IMR-90 (cell line): ENCODE results near the gene MCRIP2. TPM values are rescaled to one million over a fixed set of nuclear protein-coding genes. Genes with fewer than 3 reads are reported as not detected.

Experiments used
- ATAC-seq: fragments of 200-7000 bp; cut with Tn5 transposase; 2 replicates; pipeline ENCODE4 v1.9.1; 2020; ENCODE audit warnings: low read depth, mild to moderate bottlenecking, moderate library complexity
- BruUV-seq: library from RNA; stranded (reverse); fragments of 400-500 nt; replicated peaks from 2 replicates; lab custom pipeline; 2021; lab: Mats Ljungman, UMichigan
- CTCF ChIA-PET: fragments of 300-600 bp; formaldehyde crosslinking; extraction: SDS; loops from one replicate; lab custom pipeline; 2021; ENCODE audit warnings: antibody characterized with exemption; lab: Yijun Ruan, JAX
- POLR2A ChIA-PET: fragments of 300-600 bp; sonication (Branson Sonifier 250); formaldehyde crosslinking; loops from one replicate; lab custom pipeline; 2022; ENCODE audit warnings: antibody characterized with exemption; ENCODE audit not compliant: unreplicated experiment; lab: Charles Lee
- DNase-seq: peaks from one replicate; pipeline ENCODE4 v3.0.0; 2013
- H2AFZ ChIP-seq: replicated peaks from 2 replicates; pipeline ENCODE3; 2013; ENCODE audit warnings: low read length, mild to moderate bottlenecking; ENCODE audit not compliant: poor library complexity
- H2AK5ac ChIP-seq: 2 replicates; pipeline ENCODE4 v1.6.1; 2013; ENCODE audit warnings: low read depth, low read length, inconsistent platforms
- H2AK9ac ChIP-seq: replicated peaks from 2 replicates; pipeline ENCODE3; 2013; ENCODE audit warnings: mild to moderate bottlenecking, low read depth, low read length, moderate library complexity; ENCODE audit not compliant: poor library complexity
- H2BK120ac ChIP-seq: 2 replicates; pipeline ENCODE4 v1.6.1; 2013; ENCODE audit warnings: low read depth, low read length, inconsistent platforms
- H2BK15ac ChIP-seq: 3 replicates; pipeline ENCODE4 v1.6.1; 2013; ENCODE audit warnings: low read depth, low read length, inconsistent platforms
- H2BK20ac ChIP-seq: 2 replicates; pipeline ENCODE4 v1.6.1; 2013; ENCODE audit warnings: low read depth, mild to moderate bottlenecking, inconsistent platforms, low read length, moderate library complexity
- H2BK5ac ChIP-seq: 2 replicates; pipeline ENCODE4 v1.6.1; 2013; ENCODE audit warnings: mild to moderate bottlenecking, low read depth, low read length, inconsistent platforms; ENCODE audit not compliant: poor library complexity, severe bottlenecking
- H3K14ac ChIP-seq: replicated peaks from 2 replicates; pipeline ENCODE4 v1.6.1; 2013; ENCODE audit warnings: low read depth, low read length, inconsistent platforms
- H3K18ac ChIP-seq: 2 replicates; pipeline ENCODE4 v1.6.1; 2013; ENCODE audit warnings: low read depth, low read length, control low read depth
- H3K23ac ChIP-seq: 2 replicates; pipeline ENCODE4 v1.6.1; 2013; ENCODE audit warnings: low read depth, low read length, inconsistent platforms
- H3K27ac ChIP-seq: 2 replicates; pipeline ENCODE4 v1.5.1; 2013; ENCODE audit warnings: mild to moderate bottlenecking, control low read depth, low read length; ENCODE audit not compliant: insufficient read depth
- H3K27me3 ChIP-seq: 2 replicates; pipeline ENCODE4 v1.6.1; 2013; ENCODE audit warnings: low read length; ENCODE audit not compliant: control insufficient read depth, insufficient read depth
- H3K36me3 ChIP-seq: 2 replicates; pipeline ENCODE4 v1.6.1; 2013; ENCODE audit warnings: low read length, mixed read lengths; ENCODE audit not compliant: control insufficient read depth, insufficient read depth
- H3K4ac ChIP-seq: 2 replicates; pipeline ENCODE4 v1.6.1; 2013; ENCODE audit warnings: low read depth, low read length, inconsistent platforms
- H3K4me1 ChIP-seq: 2 replicates; pipeline ENCODE4 v1.6.1; 2013; ENCODE audit warnings: low read length, mixed read lengths; ENCODE audit not compliant: control insufficient read depth, insufficient read depth
- H3K4me2 ChIP-seq: 2 replicates; pipeline ENCODE4 v1.6.1; 2013; ENCODE audit warnings: low read depth, mild to moderate bottlenecking, control low read depth, low read length, moderate library complexity
- H3K4me3 ChIP-seq: 2 replicates; pipeline ENCODE4 v1.5.1; 2013; ENCODE audit warnings: low read depth, mild to moderate bottlenecking, control low read depth, low read length, moderate library complexity; ENCODE audit not compliant: insufficient read depth
- H3K56ac ChIP-seq: 2 replicates; pipeline ENCODE4 v1.6.1; 2013; ENCODE audit warnings: low read length, inconsistent platforms; ENCODE audit not compliant: insufficient read depth; ENCODE audit errors: extremely low read depth
- H3K79me1 ChIP-seq, 2 experiments: 2 replicates each; pipeline ENCODE4 v1.6.1; 2013; ENCODE audit warnings: low read length in 2 of 2, inconsistent platforms in 1 of 2, low read depth in 1 of 2
- H3K9ac ChIP-seq: 2 replicates; pipeline ENCODE4 v1.6.1; 2013; ENCODE audit warnings: low read depth, low read length, control low read depth
- H3K9me1 ChIP-seq: 2 replicates; pipeline ENCODE4 v1.6.1; 2013; ENCODE audit warnings: low read length, inconsistent platforms; ENCODE audit not compliant: insufficient read depth
- H3K9me3 ChIP-seq: 2 replicates; pipeline ENCODE4 v1.6.1; 2013; ENCODE audit warnings: low read length; ENCODE audit not compliant: control insufficient read depth, insufficient read depth
- H4K20me1 ChIP-seq: 2 replicates; pipeline ENCODE4 v1.6.1; 2013; ENCODE audit warnings: low read length, inconsistent platforms; ENCODE audit not compliant: insufficient read depth
- H4K5ac ChIP-seq: 2 replicates; pipeline ENCODE4 v1.6.1; 2013; ENCODE audit warnings: mild to moderate bottlenecking, low read depth, low read length, control low read depth
- H4K8ac ChIP-seq, 2 experiments: 2 replicates each; pipeline ENCODE4 v1.6.1; 2013; ENCODE audit warnings: low read depth in 2 of 2, low read length in 2 of 2, control low read depth in 1 of 2, inconsistent platforms in 1 of 2
- H4K91ac ChIP-seq: 2 replicates; pipeline ENCODE4 v1.6.1; 2013; ENCODE audit warnings: low read depth, low read length, inconsistent platforms; ENCODE audit not compliant: insufficient read depth
- BHLHE40 ChIP-seq: fragments of 150-350 bp; IDR thresholded peaks from 2 replicates; pipeline ENCODE4 v1.6.1; 2016; ENCODE audit warnings: mild to moderate bottlenecking, low read depth, low read length
- CEBPB ChIP-seq: IDR thresholded peaks from 2 replicates; pipeline ENCODE4 v1.6.1; 2012; ENCODE audit warnings: low read depth, low read length, improper control_type of control experiment
- MAZ ChIP-seq: IDR thresholded peaks from 2 replicates; pipeline ENCODE4 v1.6.1; 2012; ENCODE audit warnings: low read depth, mild to moderate bottlenecking, low read length, improper control_type of control experiment, moderate library complexity, borderline replicate concordance
- RCOR1 ChIP-seq: IDR thresholded peaks from 2 replicates; pipeline ENCODE4 v1.6.1; 2012; ENCODE audit warnings: mild to moderate bottlenecking, low read length, improper control_type of control experiment; ENCODE audit not compliant: insufficient replicate concordance
- SMC3 ChIP-seq: fragments of 150-350 bp; IDR thresholded peaks from 2 replicates; pipeline ENCODE4 v1.6.1; 2016; ENCODE audit warnings: low read depth, mild to moderate bottlenecking, antibody characterized with exemption, low read length, moderate library complexity
- WGBS, 2 experiments: methylation state at CpG; one replicate each; pipeline versions ENCODE4 v1.1.5 to v1.1.7; 2013; ENCODE audit warnings: missing lambda C conversion rate in 2 of 2; ENCODE audit not compliant: insufficient read length in 1 of 2; ENCODE audit errors: extremely low coverage in 2 of 2; 5-methylcytosine and 5-hydroxymethylcytosine counted together
- dilution Hi-C: fragments of 300-500 bp; cut with HindIII; formaldehyde crosslinking; loops from one replicate; pipeline ENCODE4 v1.14.3; 2018; ENCODE audit warnings: low sequenced_read_pairs; ENCODE audit not compliant: unreplicated experiment
- in situ Hi-C: fragments of 300-500 bp; cut with MboI; formaldehyde crosslinking; loops from 3 replicates; pipeline ENCODE4 v1.14.3; 2019; ENCODE audit warnings: low sequenced_read_pairs, inconsistent platforms, mixed read lengths
- intact Hi-C: fragments of 100-400 bp; cut with micrococcal nuclease; formaldehyde crosslinking; loops from 2 replicates; pipeline ENCODE4 v1.10.0; 2022
- polyA plus RNA-seq, 3 experiments: library from polyadenylated mRNA; depleted of rRNA; stranded (reverse); fragments of >200 nt; gene quantifications; 2 replicates each; pipeline ENCODE4 v1.2.3, GENCODE V29; 2012; ENCODE audit warnings: low replicate concordance in 1 of 3
- total RNA-seq: library from RNA; depleted of rRNA; stranded (reverse); fragments of >200 nt; gene quantifications from 2 replicates; pipeline ENCODE4 v1.2.3, GENCODE V29; 2012
- TF ChIP-seq, protein P1 (sequence below): fragments of 150-350 bp; IDR thresholded peaks from 2 replicates; pipeline ENCODE4 v1.6.1; 2016; ENCODE audit warnings: low read depth, mild to moderate bottlenecking, low read length, moderate library complexity, borderline replicate concordance
- TF ChIP-seq, protein P2 (sequence below): fragments of 150-350 bp; IDR thresholded peaks from 2 replicates; pipeline ENCODE4 v1.6.1; 2017; ENCODE audit warnings: mild to moderate bottlenecking, antibody characterized with exemption, low read length, low read depth

MCRIP2 gene
- total and polyA plus RNA-seq, 2 of the 4 experiments (the other 2 are of a cell fraction), result 6.3 to 19.6 TPM

DNA sequence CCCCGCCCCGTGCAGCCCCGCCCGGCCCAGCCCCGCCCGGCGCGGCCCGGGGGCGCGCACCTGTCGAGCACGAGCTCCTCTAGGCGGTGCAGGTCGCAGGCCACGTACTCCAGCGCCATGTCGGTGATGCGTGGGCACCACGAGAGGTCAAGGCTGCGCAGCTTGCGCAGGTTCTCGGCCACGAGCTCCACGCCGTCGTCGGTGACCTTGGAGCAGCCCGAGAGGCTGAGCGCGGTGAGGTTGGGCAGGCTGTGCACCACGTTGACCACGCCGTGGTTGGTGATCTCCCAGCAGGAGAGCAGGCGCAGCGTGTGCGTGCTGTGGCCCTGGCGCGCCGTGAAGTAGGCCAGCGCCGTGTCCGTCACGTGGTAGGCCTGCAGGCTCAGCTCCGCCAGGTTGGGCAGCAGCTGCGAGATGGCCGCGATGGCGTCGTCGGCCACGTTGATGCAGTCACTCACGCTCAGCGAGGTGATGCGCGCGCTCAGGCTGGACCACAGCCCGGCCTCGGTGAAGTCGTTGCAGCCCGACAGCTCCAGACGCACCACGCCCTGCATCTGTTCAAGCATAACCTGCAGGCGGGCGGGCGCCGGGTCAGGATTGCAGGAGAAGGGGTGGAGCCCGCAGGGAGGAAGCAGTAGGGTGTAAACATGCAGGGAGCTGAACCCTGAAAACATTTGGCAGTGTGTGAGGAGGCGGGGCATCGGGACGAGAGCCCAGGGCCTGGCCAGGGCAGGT lies 53.9 kb downstream of the MCRIP2 start:
- Histone ChIP-seq H2BK120ac (no peak overlapping the region), H3K9me1 (peaks cover 4% of the 10 kb centered on the region; the same call in 1 of the 2 replicates), H3K9me3 (no peaks in the 10 kb centered on the region; the same call in 1 of the 2 replicates), H2AK9ac (no peak overlapping the region), H3K36me3 (no peaks in the 10 kb centered on the region), H4K20me1 (peaks cover 4% of the 10 kb centered on the region), H3K4me3 (no peak overlapping the region), H3K56ac (no peak overlapping the region), H3K9ac (no peak overlapping the region), H2BK20ac (no peak overlapping the region), H2AFZ (peak overlapping the region; percentile 78), H3K14ac (no peak overlapping the region), H4K8ac (no peak overlapping the region), H3K4ac (no peak overlapping the region), H3K79me1 (no peaks in the 10 kb centered on the region), H4K5ac (no peak overlapping the region), H2AK5ac (no peak overlapping the region), H3K4me1 (peaks cover 3% of the 10 kb centered on the region; the same call in 1 of the 2 replicates), H3K23ac (no peak overlapping the region), H4K91ac (no peak overlapping the region), H3K27ac (no peak overlapping the region), H2BK5ac (no peak overlapping the region), H3K27me3 (peaks cover 62% of the 10 kb centered on the region), H3K4me2 (0 out of 2 replicates have a peak overlapping the region, but pooled peaks have one; percentile 22), H2BK15ac (no peak overlapping the region), H3K18ac (no peak overlapping the region)
- dilution Hi-C loops, result no loop called here
- TF ChIP-seq BHLHE40, result no peak
- no peak for TF ChIP-seq RCOR1
- no peak for TF ChIP-seq MAZ
- TF ChIP-seq, protein P1, sequence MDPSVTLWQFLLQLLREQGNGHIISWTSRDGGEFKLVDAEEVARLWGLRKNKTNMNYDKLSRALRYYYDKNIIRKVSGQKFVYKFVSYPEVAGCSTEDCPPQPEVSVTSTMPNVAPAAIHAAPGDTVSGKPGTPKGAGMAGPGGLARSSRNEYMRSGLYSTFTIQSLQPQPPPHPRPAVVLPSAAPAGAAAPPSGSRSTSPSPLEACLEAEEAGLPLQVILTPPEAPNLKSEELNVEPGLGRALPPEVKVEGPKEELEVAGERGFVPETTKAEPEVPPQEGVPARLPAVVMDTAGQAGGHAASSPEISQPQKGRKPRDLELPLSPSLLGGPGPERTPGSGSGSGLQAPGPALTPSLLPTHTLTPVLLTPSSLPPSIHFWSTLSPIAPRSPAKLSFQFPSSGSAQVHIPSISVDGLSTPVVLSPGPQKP, result no peak
- no peak for TF ChIP-seq SMC3
- TF ChIP-seq, protein P2, sequence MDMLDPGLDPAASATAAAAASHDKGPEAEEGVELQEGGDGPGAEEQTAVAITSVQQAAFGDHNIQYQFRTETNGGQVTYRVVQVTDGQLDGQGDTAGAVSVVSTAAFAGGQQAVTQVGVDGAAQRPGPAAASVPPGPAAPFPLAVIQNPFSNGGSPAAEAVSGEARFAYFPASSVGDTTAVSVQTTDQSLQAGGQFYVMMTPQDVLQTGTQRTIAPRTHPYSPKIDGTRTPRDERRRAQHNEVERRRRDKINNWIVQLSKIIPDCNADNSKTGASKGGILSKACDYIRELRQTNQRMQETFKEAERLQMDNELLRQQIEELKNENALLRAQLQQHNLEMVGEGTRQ, result peak; percentile 58; the same call in 1 of the 2 replicates
- TF ChIP-seq CEBPB, result no peak
- CTCF ChIA-PET, result no interaction called here
- peak; percentile 36 for ATAC-seq
- 3% methylated on average over 55 of the region's 71 CpGs; no CpG with 5 or more reads in 1 of the 2 experiments for WGBS, 2 experiments
- in situ Hi-C loops, result no loop called here
- BruUV-seq, result no TSS peak
- intact Hi-C loops, result no loop called here
- DNase-seq, result no peak
- POLR2A ChIA-PET, result no interaction called here
